Neural crest cell (in vitro differentiated cells): Measurements from ENCODE around the gene LECT2. TPM values are rescaled to one million over a fixed set of nuclear protein-coding genes. Genes with fewer than 3 reads are reported as not detected.

Experiments used
- DNase-seq: peaks from one replicate; pipeline ENCODE4 v3.0.0; 2021; ENCODE audit warnings: low read depth, mixed read lengths, low spot score
- H3K27ac Mint-ChIP-seq: one replicate; pipeline ENCODE4 v1.8.0; 2021; ENCODE audit warnings: mild to moderate bottlenecking, mixed read lengths; ENCODE audit not compliant: unreplicated experiment
- H3K27me3 Mint-ChIP-seq: 2 replicates; pipeline ENCODE4 v1.8.0; 2021; ENCODE audit warnings: low read depth, mild to moderate bottlenecking, mixed read lengths
- H3K36me3 Mint-ChIP-seq: 2 replicates; pipeline ENCODE4 v1.8.0; 2021; ENCODE audit warnings: low read depth, mild to moderate bottlenecking, mixed read lengths
- H3K4me1 Mint-ChIP-seq: 2 replicates; pipeline ENCODE4 v1.8.0; 2021; ENCODE audit warnings: mixed read lengths
- H3K4me3 Mint-ChIP-seq: one replicate; pipeline ENCODE4 v1.8.0; 2021; ENCODE audit warnings: mild to moderate bottlenecking, mixed read lengths
- H3K9me3 Mint-ChIP-seq: 2 replicates; pipeline ENCODE4 v1.8.0; 2021; ENCODE audit warnings: mixed read lengths
- CTCF ChIP-seq: fragments of 200-600 bp; sonication (generic); conservative IDR thresholded peaks from 2 replicates; pipeline ENCODE4 v1.5.0; 2021; ENCODE audit warnings: antibody characterized with exemption, mild to moderate bottlenecking
- total RNA-seq: library from RNA; stranded (reverse); gene quantifications from 2 replicates; pipeline ENCODE4 v1.2.1, GENCODE V29; 2021

The LECT2 gene
- total RNA-seq, 1 donor from 2014 or later, result not detected

DNA sequence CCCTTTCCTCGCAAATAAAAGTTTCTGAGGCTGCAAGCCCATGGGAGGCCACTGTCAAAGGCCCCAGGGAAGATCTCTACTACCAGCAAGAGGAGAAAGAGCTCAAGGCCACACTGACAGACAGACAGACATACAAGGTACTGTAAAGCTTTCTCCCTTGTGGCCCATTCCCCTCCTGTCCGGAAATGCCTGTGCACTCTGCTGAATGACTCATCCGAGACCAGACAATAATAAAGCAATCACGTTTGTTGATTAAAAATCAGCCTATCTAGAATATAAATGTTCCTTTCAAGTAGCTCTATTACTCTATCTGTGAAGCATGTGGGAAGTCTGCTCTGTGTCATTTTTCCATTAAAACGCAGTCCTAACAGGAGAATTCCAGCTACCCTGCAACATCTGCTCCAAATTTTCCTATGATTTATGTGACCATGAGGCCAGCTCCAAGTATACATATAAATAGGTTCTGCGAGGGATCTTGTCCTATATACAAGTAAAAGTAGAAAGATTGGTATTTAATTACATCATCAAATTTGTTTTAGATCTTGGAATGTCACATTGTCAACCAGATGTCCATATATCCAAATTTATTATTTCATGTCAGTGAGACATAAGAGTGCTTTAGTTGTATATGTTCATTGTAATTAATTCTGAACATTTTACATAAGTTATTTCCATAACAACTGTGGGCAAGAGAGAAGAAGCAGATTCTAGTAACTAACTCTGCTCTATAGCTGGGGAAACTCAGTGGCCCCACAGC lies 39.3 kb upstream of the LECT2 start:
- Mint-ChIP-seq H3K27ac (peak overlapping the region; percentile 58), H3K4me1 (peaks cover 10% of the 10 kb centered on the region), H3K9me3 (peaks cover 3% of the 10 kb centered on the region), H3K36me3 (no peaks in the 10 kb centered on the region), H3K4me3 (no peak overlapping the region), H3K27me3 (peaks cover 3% of the 10 kb centered on the region)
- DNase-seq, result no peak
- no peak for TF ChIP-seq CTCF

DNA sequence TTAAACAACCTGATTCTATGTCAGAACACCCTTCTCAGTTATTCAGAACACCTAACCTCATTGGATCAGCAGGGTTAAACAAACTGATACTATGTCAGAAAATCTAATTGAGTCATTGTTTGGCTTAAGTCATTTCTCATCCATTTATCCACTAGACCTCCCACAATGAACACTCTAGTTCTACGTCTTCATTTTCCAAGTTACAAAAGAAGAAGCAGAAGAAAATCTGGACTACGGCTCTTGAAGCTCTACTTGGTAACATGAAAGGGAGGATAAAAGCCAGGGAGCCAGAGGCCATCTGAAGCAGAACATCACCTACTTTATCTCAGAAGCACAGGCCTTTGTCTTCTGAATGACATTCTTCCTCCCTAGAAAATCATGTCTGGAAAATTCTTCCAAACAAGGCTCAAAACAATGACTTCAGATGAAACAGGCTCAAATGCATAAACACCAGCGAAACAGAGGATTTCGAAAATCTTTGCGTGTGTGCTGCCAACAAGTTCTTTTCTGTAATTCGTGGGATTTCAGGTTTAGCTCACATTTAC lies 38.6 kb upstream of the LECT2 start:
- no peak overlapping the region for H3K4me3 Mint-ChIP-seq
- no peaks in the 10 kb centered on the region for H3K36me3 Mint-ChIP-seq
- H3K9me3 Mint-ChIP-seq, result peaks cover 3% of the 10 kb centered on the region
- peaks cover 10% of the 10 kb centered on the region for H3K4me1 Mint-ChIP-seq
- no peak for DNase-seq
- peaks cover 3% of the 10 kb centered on the region for H3K27me3 Mint-ChIP-seq
- H3K27ac Mint-ChIP-seq, result peak overlapping the region; percentile 58
- no peak for TF ChIP-seq CTCF

DNA sequence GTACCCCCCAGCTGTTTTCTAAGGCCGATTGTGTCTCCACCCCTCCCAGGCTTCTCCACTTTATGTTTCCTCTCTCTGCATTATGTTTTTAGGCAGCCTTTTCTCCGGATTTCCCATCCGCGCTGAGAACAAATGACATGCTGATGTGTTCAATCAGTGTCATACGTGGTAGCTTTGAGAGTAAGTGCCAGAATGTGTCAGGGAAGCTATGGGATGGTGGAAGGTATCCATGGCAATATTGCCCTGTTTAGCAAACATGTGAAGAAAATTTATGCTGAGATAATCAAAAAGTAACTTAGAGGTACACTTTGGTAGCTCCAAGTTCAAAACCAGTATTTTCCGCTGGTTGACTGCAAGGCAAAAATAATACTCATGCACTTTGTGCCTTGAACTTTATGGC lies 36.6 kb upstream of the LECT2 start:
- H3K4me3 Mint-ChIP-seq, result no peak overlapping the region
- H3K36me3 Mint-ChIP-seq, result no peaks in the 10 kb centered on the region
- DNase-seq, result no peak
- peaks cover 3% of the 10 kb centered on the region for H3K27me3 Mint-ChIP-seq
- H3K9me3 Mint-ChIP-seq, result peaks cover 3% of the 10 kb centered on the region
- H3K27ac Mint-ChIP-seq, result no peak overlapping the region
- no peak for TF ChIP-seq CTCF
- H3K4me1 Mint-ChIP-seq, result peaks cover 10% of the 10 kb centered on the region

GRCh38 chr5:135990528-135991255 lies 35.9 kb upstream of the LECT2 start:
- no peak for DNase-seq
- Mint-ChIP-seq H3K27ac (no peak overlapping the region), H3K36me3 (peaks cover 2% of the 10 kb centered on the region), H3K9me3 (peaks cover 3% of the 10 kb centered on the region), H3K4me3 (no peak overlapping the region), H3K4me1 (peaks cover 10% of the 10 kb centered on the region), H3K27me3 (peaks cover 7% of the 10 kb centered on the region)
- no peak for TF ChIP-seq CTCF

GRCh38 chr5:135989686-135990085 lies 34.9 kb upstream of the LECT2 start:
- peaks cover 4% of the 10 kb centered on the region for H3K27me3 Mint-ChIP-seq
- DNase-seq, result no peak
- no peak for TF ChIP-seq CTCF
- peaks cover 2% of the 10 kb centered on the region for H3K36me3 Mint-ChIP-seq
- no peak overlapping the region for H3K4me3 Mint-ChIP-seq
- H3K27ac Mint-ChIP-seq, result no peak overlapping the region
- H3K9me3 Mint-ChIP-seq, result peaks cover under 1% of the 10 kb centered on the region
- H3K4me1 Mint-ChIP-seq, result peaks cover 10% of the 10 kb centered on the region
